ENCODE data around the gene COA3.

DNA sequence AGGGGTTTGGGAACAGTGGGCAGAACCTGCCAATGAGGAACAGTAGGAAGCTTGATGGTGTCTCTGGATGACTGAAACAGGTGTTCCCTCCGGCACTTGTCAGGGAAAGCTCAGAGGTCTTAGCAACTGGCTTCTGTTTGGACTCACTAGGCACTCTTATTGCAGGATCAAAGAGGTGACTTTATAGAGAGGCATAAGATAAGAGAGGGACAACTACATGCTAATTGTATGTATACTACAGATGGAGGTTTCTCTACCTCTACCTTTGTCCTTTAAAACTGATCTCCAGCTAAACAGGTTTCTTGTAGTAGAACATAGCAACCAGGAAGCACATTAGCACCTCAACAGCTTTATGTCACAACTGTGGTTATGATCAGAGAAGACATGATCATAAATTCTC, 7.7 kb upstream of the COA3 start:
- no peak for TF ChIP-seq POLR2A (IDR thresholded peaks at IDR 0.05)
- TF ChIP-seq, protein P1, sequence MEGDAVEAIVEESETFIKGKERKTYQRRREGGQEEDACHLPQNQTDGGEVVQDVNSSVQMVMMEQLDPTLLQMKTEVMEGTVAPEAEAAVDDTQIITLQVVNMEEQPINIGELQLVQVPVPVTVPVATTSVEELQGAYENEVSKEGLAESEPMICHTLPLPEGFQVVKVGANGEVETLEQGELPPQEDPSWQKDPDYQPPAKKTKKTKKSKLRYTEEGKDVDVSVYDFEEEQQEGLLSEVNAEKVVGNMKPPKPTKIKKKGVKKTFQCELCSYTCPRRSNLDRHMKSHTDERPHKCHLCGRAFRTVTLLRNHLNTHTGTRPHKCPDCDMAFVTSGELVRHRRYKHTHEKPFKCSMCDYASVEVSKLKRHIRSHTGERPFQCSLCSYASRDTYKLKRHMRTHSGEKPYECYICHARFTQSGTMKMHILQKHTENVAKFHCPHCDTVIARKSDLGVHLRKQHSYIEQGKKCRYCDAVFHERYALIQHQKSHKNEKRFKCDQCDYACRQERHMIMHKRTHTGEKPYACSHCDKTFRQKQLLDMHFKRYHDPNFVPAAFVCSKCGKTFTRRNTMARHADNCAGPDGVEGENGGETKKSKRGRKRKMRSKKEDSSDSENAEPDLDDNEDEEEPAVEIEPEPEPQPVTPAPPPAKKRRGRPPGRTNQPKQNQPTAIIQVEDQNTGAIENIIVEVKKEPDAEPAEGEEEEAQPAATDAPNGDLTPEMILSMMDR (IDR thresholded peaks at IDR 0.05): no peak

Data from body of pancreas (tissue), 4 donors.